NCI-H526 (cell line): ENCODE results near the gene SHISA4.

Experiments
- DNase-seq, 2 experiments: peaks; one replicate each; lab custom pipeline; 2025; lab: John Stamatoyannopoulos, UW

SHISA4 gene

GRCh38 chr1:201881617-201882016 is 7.1 kb upstream of the SHISA4 start:
- no peak for DNase-seq

DNA sequence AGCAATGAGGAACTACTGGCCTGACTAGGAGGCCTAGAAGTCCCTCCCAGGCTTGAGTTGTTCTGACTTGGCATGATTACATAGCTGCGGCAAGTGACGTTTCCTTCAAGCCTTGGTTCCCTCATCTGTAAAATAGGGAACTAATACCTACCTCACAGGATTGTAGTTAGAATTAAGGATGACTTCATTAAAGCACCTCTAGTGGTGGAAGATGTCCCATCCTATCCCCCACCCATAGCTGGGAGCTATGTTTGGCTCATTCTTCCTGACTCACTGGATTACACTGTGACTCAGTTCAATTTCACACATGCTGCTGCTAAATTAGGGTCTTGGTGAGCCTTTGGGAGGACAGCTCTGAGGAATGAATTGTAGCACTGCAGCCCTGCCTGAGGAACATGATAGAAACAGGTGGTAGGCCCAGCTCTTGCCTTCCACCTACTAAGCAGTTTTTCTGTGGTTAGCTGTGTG is 6.0 kb upstream of the SHISA4 start:
- DNase-seq, result no peak

GRCh38 chr1:201883266-201883665 is 5.4 kb upstream of the SHISA4 start:
- no peak for DNase-seq

- no peak for DNase-seq
These were observed 4.9 kb upstream of the SHISA4 start for GRCh38 chr1:201883786-201884185.

GRCh38 chr1:201884425-201884824 is 4.3 kb upstream of the SHISA4 start:
- no peak for DNase-seq

GRCh38 chr1:201885531-201886075 is 3.1 kb upstream of the SHISA4 start:
- DNase-seq, result no peak

GRCh38 chr1:201886103-201886885 is 2.4 kb upstream of the SHISA4 start:
- DNase-seq, result no peak

DNA sequence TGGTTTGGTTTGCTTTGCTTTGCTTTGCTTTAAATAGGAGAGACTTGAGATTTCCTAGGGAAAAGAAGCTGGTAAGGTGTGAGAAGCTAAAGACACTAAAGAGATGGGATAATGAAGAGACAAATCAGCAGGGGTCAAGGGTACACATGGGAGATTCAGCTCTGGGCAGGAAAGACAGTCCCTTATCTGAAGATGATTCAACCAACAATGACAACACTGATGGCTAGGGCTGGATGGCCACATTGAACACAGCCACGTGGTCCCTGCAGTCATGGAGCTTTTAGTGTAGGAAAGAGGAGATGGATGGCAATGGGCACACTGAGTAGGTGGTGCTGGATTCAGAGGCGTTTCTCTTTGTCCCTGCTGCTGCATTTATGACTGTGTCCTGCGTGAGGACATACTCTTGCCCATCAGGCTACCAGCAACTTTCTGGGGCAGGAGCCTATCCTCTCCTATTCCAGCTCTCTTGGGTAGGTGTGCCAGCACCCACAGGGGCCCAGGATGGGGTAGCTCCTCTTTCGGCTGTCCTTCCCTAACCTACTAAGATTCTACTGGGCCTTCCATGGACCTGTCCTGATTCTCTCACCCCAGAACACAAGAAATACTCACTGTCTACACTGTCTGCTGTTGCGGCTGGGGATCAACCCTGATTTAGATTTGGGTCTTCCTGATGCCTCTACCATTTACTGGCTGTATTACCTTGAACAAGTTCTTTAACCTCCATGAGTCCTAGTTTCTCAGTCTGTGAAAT is 1.4 kb upstream of the SHISA4 start:
- no peak for DNase-seq

DNA sequence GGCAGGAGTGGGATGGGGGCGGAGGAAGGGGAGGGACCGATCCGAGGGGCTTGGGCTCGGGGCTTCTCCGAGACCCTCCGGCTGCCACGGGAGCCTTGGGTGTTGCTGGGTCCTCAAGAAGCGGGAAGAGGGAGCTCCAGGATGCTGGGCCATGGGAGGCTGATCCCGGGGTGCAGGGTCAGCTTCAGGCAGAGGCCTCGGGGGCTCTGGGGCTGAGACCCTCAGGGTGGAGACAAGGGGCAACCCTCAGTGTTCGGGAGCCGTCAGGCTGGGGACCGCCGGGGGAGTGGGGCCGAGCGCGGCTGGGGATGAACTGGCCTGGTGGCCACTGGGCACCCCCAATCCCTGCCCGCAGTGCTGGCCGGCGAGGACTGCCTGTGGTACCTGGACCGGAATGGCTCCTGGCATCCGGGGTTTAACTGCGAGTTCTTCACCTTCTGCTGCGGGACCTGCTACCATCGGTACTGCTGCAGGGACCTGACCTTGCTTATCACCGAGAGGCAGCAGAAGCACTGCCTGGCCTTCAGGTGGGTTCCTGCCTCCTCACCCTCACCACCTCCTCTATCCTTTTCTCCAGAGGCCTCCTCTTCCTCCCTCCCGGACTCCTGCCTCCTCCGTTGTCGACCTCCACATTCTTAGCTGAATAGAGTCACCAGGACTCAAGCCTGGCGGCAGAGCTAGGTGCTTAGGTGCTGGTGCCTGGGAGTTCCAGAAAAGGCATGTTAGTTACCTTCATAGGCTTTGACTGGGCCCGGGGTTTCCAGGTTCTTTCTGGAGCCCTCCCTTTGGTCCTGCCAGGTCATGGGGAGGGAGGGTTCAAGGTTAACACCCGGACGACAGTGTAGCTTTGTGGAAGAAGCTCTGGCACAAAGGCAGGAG is 631 bp downstream of the SHISA4 start:
- no peak for DNase-seq

- DNase-seq, result no peak
These were observed 1.5 kb downstream of the SHISA4 start for GRCh38 chr1:201890223-201890622.

GRCh38 chr1:201890806-201891450 is 2.2 kb downstream of the SHISA4 start:
- no peak for DNase-seq

DNA sequence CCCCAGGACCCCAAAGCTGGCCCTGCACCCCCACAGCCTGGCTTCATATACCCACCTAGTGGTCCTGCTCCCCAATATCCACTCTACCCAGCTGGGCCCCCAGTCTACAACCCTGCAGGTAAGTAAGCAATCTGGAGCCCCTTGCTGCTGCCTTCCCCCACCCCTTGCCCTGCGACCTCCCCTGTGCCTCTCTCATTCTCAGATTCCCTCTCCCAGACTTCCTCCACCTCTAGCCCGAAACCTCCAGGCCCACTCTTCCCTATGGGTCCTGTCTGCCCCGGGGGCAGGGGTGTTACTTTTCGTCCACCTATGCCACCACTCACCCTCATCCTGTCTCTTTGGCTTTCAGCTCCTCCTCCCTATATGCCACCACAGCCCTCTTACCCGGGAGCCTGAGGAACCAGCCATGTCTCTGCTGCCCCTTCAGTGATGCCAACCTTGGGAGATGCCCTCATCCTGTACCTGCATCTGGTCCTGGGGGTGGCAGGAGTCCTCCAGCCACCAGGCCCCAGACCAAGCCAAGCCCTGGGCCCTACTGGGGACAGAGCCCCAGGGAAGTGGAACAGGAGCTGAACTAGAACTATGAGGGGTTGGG is 2.9 kb downstream of the SHISA4 start:
- no peak for DNase-seq

GRCh38 chr1:201892211-201892610 is 3.5 kb downstream of the SHISA4 start:
- no peak for DNase-seq

GRCh38 chr1:201893431-201893830 is 4.7 kb downstream of the SHISA4 start:
- no peak for DNase-seq

GRCh38 chr1:201894343-201895119 is 5.8 kb downstream of the SHISA4 start:
- DNase-seq, result no peak

- DNase-seq, result no peak
These were observed 6.5 kb downstream of the SHISA4 start for GRCh38 chr1:201895120-201895665.

- peak; percentile 36 to 83 for DNase-seq
These were observed 7.5 kb downstream of the SHISA4 start for GRCh38 chr1:201895913-201896807.

GRCh38 chr1:201896951-201897391 is 8.3 kb downstream of the SHISA4 start:
- no peak for DNase-seq
